ENCODE data around the gene AOAH. TPM values are rescaled to one million over a fixed set of nuclear protein-coding genes. Genes with fewer than 3 reads are reported as not detected.

Gene AOAH
- total RNA-seq, 2 experiments from 2014 or later = 5.3 to 7.1 TPM

DNA sequence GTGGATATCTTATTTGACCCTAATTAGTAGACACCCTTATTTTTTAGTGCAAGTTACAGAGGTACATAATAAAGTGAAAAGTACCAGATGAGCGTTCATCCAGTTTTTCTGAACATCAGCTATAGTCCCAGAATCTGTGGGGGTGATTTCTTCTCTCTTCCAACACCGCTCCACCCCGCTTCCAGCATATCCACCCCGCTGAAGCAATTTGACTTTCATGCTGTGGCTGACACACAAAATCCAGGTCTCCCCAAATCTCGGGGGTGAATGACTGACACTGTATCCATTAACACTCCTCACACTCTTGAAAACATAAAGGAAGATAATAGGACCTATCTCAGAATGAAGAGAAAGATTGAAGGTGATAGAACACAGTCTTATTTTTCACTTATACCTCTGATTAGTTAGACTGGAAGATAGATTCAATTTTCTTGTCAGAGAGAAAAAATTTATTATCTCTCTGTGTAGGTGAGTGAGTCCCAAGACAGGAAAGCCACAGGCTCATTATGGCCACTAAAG is 191.3 kb downstream of the AOAH start:
- H3K4me3 Mint-ChIP-seq = no peak overlapping the region
- DNase-seq = no peak
- H3K27me3 Mint-ChIP-seq = no peaks in the 10 kb centered on the region
- peaks cover 7% of the 10 kb centered on the region for H3K36me3 Mint-ChIP-seq
- peaks cover under 1% of the 10 kb centered on the region for H3K4me1 Mint-ChIP-seq
- H3K27ac Mint-ChIP-seq = no peak overlapping the region
- H3K9me3 Mint-ChIP-seq = no peaks in the 10 kb centered on the region

DNA sequence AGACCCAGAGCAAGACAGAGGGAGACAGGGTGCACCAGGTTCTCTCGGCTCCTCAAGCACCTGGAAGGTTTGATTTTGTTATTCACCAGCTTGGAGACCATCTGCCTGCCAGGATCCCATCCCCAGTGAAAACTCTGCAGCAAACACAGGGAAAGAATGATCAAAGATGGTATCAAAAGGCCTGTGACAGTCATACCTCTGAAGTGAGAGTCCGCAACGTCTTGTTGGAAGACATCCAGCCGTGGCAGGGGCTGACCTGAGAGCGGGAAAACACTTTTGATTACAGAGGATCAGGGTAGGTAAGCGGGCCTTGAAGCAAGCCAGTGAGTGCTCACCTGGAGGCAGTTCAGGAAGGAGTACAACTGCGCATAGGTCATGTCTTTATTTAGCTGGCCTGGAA is 192.3 kb downstream of the AOAH start:
- no peak for DNase-seq
- Mint-ChIP-seq H3K27ac (no peak overlapping the region), H3K9me3 (no peaks in the 10 kb centered on the region), H3K4me1 (peaks cover 11% of the 10 kb centered on the region), H3K4me3 (no peak overlapping the region), H3K27me3 (no peaks in the 10 kb centered on the region), H3K36me3 (peaks cover 10% of the 10 kb centered on the region)

DNA sequence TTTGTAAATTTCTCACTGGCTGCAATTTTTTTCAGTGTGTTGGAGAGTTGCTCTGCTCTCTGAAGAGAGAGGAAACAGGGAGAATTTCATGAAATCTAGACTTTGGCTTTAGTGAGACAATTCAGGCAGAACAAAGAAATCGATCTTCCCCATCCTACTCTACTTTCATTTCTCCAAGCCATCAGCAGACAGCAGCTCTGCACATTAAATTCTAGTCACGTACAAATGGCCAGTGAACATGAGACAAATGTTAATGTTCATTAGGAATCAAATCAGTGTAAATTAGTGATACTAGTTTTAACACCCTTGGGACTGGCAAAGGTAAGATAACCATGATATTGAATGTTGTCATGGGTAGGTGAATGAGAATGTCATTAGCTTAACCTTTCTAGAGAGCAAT is 193.8 kb downstream of the AOAH start:
- H3K9me3 Mint-ChIP-seq = no peaks in the 10 kb centered on the region
- no peak overlapping the region for H3K27ac Mint-ChIP-seq
- peaks cover 20% of the 10 kb centered on the region for H3K4me1 Mint-ChIP-seq
- peaks cover 10% of the 10 kb centered on the region for H3K36me3 Mint-ChIP-seq
- H3K4me3 Mint-ChIP-seq = no peak overlapping the region
- no peaks in the 10 kb centered on the region for H3K27me3 Mint-ChIP-seq
- DNase-seq = no peak

DNA sequence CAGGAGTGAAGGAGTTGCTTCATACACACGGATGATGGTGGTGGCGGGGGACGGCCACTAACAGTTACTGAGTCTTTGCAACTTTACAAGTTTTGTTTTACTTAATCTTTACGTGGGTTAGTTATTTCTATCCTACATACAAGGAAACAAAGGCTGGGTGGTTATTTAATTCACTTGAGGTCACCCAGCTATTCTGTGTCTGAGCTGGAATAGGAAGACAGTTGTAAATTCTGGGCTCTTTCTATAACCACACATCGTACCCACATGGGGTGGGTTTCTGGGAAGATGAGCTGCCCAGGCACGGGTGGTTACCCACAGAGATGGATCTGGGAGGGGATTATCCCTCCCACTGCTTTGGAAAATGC is 196.8 kb downstream of the AOAH start:
- Mint-ChIP-seq H3K27me3 (no peaks in the 10 kb centered on the region), H3K9me3 (no peaks in the 10 kb centered on the region), H3K4me1 (peaks cover 22% of the 10 kb centered on the region), H3K36me3 (peaks cover 13% of the 10 kb centered on the region), H3K27ac (no peak overlapping the region), H3K4me3 (no peak overlapping the region)
- no peak for DNase-seq

DNA sequence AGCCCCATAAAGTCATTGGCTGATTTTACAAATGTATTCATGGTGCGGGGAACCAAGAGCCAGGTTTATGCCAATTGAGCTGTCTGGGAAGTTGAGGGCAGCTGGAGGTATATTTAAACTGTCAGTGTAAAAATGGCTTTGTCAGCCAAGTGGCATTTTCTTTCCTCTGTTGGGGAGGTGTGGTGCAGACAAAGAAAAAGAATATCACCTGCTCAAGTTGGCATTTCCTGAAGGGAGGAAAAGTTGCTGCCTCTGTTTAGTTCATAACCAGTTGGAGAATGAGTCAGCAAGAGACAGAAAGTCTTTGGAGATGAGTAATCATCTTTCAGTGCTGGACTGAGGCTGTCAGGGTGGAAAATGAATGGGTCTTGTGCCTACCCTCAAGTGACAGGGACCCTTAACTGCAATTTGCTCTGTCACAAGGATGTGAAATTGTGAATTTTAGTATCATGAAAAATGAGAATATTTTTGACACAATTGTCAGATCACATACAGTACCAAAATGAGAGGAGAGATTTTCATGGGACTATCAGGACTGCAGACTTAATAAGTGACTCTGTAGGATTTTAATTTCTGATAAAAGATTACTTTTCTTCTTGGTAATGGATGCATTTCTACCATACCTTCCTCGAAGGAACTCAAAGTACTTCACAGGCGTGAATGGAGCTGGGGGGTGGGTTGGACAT is 197.3 kb downstream of the AOAH start:
- Mint-ChIP-seq H3K4me3 (no peak overlapping the region), H3K27me3 (no peaks in the 10 kb centered on the region), H3K4me1 (peaks cover 22% of the 10 kb centered on the region), H3K27ac (peak overlapping the region; percentile 63), H3K36me3 (peaks cover 13% of the 10 kb centered on the region), H3K9me3 (no peaks in the 10 kb centered on the region)
- peak; percentile 4 for DNase-seq

DNA sequence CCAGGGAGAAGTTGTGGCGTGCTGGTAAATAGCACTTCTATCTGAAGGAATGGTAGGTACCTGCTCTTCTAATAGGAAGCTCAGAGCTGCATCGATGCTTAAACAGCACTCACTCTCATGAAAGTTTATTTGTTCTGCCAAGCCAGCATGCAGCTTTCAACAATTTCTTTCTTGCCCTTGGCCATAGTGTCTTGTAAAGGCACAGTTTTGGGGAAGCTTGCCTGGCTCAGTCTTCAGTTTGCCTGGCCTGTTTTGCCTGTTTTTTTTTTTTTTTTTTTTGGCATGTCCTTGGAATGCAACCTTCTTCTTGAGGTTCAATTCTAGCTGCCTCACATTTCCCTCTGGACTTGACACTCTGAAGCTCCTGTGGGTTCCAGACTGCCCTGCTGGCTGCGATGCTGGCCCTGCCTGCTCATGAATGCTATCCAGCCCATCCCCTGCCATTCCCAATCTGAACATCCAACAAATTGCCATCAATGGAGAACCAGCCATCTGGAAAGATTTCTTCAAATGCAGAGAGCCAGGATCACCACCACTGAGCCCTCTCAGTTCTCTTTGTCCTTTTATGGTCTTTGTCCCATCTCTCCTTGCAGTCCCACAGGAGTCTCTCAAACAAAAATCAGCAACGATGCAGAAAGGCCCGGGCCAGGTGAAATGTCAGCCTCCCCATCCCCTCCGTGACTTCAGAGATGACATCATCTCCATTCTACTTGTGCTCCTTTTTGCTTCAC is 200.8 kb downstream of the AOAH start:
- Mint-ChIP-seq H3K9me3 (no peaks in the 10 kb centered on the region), H3K27ac (no peak overlapping the region)

DNA sequence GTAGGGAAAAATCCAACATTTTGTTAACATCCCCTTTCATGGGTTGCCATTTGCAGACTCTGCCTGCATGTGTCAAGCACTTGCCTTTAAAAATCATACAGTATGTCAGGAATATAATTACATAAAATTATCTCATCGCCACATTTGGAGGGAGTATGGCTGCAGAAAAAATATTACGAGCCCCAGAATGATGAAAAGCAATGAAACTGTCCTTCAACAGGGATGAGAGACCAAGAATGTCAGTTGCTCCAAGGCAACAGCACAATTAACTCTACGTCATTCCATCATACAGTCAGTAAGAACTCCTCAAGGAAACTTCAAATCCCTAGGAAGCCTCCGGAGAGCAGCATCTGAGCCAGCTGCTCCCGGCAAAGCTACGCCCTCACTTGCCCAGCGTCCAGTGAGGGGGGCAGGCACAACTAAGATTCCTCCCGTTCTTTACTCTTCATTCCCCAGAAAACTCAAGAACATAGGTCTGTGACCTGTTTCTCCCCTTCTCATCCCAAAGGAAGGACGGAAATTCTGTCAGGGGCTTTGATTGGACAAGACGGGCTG is 201.8 kb downstream of the AOAH start:
- Mint-ChIP-seq H3K4me3 (no peak overlapping the region), H3K27ac (no peak overlapping the region), H3K36me3 (peaks cover 6% of the 10 kb centered on the region), H3K27me3 (no peaks in the 10 kb centered on the region), H3K9me3 (no peaks in the 10 kb centered on the region), H3K4me1 (peaks cover 16% of the 10 kb centered on the region)
- DNase-seq = no peak

More for the DNA sequence above, 200.8 kb downstream of the AOAH start:
- DNase-seq = no peak
- no peaks in the 10 kb centered on the region for H3K27me3 Mint-ChIP-seq
- H3K36me3 Mint-ChIP-seq = peaks cover 6% of the 10 kb centered on the region
- no peak overlapping the region for H3K4me3 Mint-ChIP-seq
- peaks cover 22% of the 10 kb centered on the region for H3K4me1 Mint-ChIP-seq

DNA sequence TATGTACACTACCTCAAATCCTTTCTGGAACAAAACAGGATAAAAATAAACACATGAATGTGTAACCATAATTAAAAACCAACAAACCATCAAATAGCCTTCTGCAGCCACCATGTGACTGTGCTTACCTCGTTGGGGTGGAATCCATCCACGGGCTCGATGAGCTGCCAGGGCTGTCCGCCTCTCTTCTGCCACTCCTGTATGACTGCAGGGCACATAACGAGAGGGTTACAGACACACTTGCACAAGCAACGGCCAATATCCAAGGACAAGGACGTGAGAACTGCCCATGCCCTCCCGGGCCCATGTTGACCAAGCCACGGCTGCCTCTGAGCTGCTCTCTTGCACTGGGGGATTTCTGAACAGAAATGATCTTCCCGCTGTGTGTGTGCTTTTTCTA is 202.4 kb downstream of the AOAH start:
- H3K27ac Mint-ChIP-seq = no peak overlapping the region
- H3K36me3 Mint-ChIP-seq = peaks cover 3% of the 10 kb centered on the region
- no peak for DNase-seq
- H3K4me1 Mint-ChIP-seq = peaks cover 13% of the 10 kb centered on the region
- H3K9me3 Mint-ChIP-seq = no peaks in the 10 kb centered on the region
- no peak overlapping the region for H3K4me3 Mint-ChIP-seq
- no peaks in the 10 kb centered on the region for H3K27me3 Mint-ChIP-seq

DNA sequence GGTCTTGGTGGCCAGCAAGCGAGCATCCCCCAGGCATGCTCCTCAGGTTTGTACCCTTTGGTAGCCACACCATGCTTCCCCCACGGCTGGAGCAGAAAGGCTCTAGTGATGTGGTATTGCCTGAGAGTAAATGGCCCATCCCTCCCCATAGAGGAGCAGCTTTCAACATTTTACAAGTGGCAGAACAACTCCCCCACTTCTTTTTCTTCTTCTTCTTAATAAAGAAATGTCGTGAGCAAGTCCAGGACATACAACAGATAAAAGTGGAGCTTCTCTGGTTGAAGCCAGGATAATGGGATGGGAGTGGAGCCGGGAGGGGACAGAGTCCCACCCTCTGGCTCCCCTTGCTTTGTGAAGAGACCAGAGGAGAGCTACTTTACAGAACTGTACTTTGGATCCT is 203.2 kb downstream of the AOAH start:
- no peak overlapping the region for H3K27ac Mint-ChIP-seq
- peaks cover 10% of the 10 kb centered on the region for H3K4me1 Mint-ChIP-seq
- DNase-seq = no peak
- peaks cover 3% of the 10 kb centered on the region for H3K36me3 Mint-ChIP-seq
- H3K4me3 Mint-ChIP-seq = no peak overlapping the region
- H3K27me3 Mint-ChIP-seq = no peaks in the 10 kb centered on the region
- H3K9me3 Mint-ChIP-seq = no peaks in the 10 kb centered on the region

DNA sequence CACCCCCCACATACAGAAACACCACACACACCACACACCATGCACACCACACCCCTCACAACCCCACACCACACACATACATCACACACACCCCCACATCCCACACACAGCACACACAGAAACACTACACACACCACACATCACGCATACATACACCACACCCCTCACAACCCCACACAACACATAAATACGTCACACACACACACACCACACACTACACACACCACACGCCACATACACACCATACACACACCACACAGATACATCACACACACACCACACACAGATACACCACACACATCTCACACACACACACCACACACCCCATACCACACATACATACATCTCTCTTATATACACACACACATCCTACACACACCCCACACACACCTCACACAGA is 208.4 kb downstream of the AOAH start:
- no peak for DNase-seq
- no peaks in the 10 kb centered on the region for H3K9me3 Mint-ChIP-seq
- no peak overlapping the region for H3K4me3 Mint-ChIP-seq
- H3K36me3 Mint-ChIP-seq = no peaks in the 10 kb centered on the region
- H3K27ac Mint-ChIP-seq = peak overlapping the region; percentile 12
- H3K4me1 Mint-ChIP-seq = peaks cover 7% of the 10 kb centered on the region
- no peaks in the 10 kb centered on the region for H3K27me3 Mint-ChIP-seq

DNA sequence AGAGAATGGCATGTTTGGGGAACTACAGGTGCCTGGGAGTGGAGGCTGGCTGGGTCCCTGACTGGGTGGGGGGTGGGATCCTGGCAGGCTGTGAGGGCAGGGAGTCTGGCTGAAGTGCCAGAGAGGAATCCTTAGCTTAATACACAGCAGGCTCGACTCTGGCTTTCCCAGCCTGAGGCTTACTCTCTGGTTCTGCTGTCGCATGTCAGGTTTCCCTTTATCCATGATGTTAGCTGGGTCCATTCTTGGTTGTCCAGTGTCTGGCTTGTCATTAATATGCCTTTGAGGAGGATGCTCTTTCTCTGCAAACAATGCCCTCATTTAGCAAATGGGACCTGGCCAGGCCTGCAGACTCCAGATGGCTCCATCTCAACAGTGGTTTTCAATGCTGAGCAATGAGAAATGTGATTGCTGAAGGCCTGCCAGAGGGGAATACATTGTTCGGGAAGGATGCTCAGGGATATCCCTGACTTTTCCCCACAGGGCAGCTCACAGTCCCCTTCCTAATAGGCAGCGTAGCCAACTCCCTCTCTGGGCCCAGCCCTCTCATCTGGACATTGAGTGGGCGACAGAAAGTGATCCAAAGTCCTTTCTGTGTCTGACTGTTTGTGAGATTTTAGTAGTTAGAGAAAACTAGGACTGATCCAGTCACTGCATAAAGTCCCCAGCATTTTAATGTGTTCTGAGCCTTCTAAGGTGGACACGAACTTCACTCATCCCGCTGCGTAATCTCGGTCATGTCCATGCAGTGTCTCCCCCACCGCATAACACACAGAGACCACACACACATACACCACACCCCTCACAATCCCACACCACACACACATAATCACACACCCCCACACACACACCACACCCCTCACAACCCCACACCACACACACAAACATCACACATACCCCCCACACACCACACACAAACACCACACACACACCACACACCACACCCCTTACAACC is 209.7 kb downstream of the AOAH start:
- peaks cover 7% of the 10 kb centered on the region for H3K4me1 Mint-ChIP-seq
- H3K27ac Mint-ChIP-seq = no peak overlapping the region
- H3K9me3 Mint-ChIP-seq = no peaks in the 10 kb centered on the region
- no peaks in the 10 kb centered on the region for H3K27me3 Mint-ChIP-seq
- no peak overlapping the region for H3K4me3 Mint-ChIP-seq
- no peaks in the 10 kb centered on the region for H3K36me3 Mint-ChIP-seq
- no peak for DNase-seq

DNA sequence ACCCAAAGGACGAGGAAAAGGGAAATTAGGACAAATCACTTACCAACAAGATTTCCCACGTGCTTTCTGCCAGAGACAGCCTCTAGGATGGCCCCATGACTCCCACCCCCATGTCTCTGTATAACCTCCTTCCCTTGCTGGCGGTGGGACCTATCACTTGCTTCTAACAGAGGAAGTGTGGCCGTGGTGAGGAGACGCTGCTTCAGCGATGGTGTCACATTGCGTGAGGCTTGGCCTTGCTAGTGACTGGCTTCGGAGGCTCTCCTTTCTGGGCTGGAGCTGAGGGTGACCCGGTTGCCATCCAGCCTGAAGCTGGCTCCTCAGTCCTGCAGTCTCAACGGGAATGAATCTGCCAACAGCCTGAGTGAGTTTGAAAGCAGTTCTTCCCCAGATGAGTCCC is 210.9 kb downstream of the AOAH start:
- H3K4me3 Mint-ChIP-seq = no peak overlapping the region

DNA sequence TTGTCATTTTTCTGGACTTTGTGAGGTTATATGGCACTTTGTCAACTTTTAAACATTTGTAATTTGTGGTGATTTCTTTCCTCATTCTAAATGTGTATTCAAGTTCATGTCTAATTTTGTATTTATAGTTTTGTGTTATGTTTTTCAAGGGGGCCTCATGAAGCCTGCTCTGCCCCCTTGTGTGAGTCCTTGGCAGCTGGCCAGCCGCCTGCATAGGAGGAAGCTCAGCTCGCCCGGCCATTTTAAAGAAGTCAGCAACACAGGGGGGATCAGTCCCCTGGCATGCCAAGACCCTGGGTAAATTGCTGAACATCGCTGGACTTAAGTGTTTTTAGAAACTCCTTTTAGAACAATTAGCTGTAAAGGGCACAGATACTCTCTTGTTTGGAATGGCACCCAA is 211.7 kb downstream of the AOAH start:
- Mint-ChIP-seq H3K9me3 (no peaks in the 10 kb centered on the region), H3K36me3 (no peaks in the 10 kb centered on the region), H3K27ac (no peak overlapping the region), H3K4me3 (no peak overlapping the region), H3K4me1 (peaks cover 7% of the 10 kb centered on the region), H3K27me3 (no peaks in the 10 kb centered on the region)
- no peak for DNase-seq

More for the DNA sequence above, 210.9 kb downstream of the AOAH start:
- H3K27ac Mint-ChIP-seq = no peak overlapping the region
- H3K27me3 Mint-ChIP-seq = no peaks in the 10 kb centered on the region
- H3K36me3 Mint-ChIP-seq = no peaks in the 10 kb centered on the region
- DNase-seq = no peak
- H3K9me3 Mint-ChIP-seq = no peaks in the 10 kb centered on the region
- peaks cover 7% of the 10 kb centered on the region for H3K4me1 Mint-ChIP-seq

DNA sequence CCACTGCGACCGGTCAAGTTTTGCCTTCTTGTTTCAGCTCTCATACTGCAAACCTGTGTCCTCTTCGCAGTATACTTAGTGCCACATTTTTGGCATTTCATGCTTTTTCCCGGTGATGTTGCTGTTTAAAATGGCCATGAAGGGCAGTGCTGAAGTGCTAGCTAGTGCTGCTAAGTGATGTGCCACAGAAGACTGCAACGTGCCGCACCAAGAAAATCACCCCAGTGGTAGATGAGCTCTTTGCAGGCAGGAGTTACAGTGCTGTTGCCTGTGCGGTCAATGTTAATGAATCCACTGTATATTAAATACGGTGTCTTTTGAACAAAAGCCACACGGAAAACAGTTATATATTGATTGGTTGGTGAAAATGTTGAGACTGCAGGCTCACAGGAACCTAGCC is 214.3 kb downstream of the AOAH start:
- Mint-ChIP-seq H3K27me3 (no peaks in the 10 kb centered on the region), H3K4me3 (no peak overlapping the region), H3K36me3 (no peaks in the 10 kb centered on the region), H3K4me1 (peaks cover 5% of the 10 kb centered on the region), H3K27ac (no peak overlapping the region), H3K9me3 (no peaks in the 10 kb centered on the region)
- no peak for DNase-seq
